Measurements from ENCODE around the gene NLN.
"Not testable (repeated sequence)": the region's sequence is repeated elsewhere in the genome, so short reads cannot be mapped to it uniquely, and the experiment has no call there.

The NLN gene

DNA sequence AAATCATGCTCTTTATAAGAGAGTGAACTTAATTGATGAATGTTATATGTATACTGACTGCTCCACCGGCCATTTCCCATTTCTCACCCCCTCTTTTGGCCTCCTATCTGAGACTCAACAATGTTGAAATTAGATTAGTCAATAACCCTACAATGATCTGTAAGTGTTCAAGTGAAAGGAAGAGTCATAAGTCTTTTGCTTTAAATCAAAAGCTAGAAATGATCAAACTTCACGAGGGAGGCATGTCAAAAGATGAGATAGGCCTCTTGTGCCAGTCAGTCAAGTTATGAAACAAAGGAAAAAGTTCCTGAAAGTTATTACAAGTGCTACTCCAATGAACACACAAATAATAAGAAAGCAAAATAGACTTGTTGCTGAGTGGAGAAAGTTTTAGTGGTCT, 83.1 kb downstream of the NLN start:
- in situ Hi-C loops (cut with MboI; ENCODE audit: low sequenced_read_pairs), result no loop called here

DNA sequence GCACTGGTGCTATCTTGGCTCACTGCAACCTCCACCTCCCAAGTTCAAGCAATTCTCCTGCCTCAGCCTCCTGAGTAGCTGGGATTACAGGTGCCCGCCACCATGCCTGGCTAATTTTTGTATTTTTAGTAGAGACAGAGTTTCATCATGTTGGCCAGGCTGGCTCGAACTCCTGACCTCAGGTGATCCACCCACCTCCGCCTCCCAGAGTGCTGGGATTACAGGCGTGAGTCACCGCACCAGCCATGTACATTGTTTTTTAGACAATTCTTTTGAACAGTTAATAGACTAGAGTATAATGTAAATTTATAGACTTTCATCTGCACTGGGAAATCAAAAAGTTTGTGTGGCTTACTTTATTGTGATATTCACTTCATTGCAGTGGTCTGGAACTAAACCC, 85.5 kb downstream of the NLN start:
- in situ Hi-C loops (cut with MboI; ENCODE audit: low sequenced_read_pairs), result not testable (repeated sequence)

DNA sequence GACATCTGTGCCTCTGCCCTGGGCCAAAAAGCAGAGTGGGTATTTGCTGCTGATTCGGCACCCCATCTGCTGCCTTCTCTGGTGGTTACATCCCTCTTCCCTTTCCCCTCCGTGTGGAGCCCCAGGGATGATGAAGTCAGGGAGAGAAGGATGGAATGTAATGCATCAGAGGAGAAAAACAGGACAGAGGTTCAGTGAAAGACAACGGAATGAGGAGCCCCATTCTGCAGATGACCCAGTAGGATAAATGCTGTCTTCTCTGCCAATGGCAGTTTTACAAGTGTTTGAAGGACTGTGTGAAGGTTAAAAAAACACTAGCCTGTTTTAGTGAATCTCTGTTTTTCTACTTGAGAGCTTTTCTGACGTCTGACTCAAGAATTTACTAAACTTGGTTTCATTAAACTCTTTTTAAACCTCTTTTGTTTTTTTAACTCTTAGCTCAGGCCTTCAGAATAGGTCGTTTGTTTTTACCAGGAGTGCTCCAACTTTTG, 86.3 kb downstream of the NLN start:
- in situ Hi-C loops (cut with MboI; ENCODE audit: low sequenced_read_pairs), result no loop called here

DNA sequence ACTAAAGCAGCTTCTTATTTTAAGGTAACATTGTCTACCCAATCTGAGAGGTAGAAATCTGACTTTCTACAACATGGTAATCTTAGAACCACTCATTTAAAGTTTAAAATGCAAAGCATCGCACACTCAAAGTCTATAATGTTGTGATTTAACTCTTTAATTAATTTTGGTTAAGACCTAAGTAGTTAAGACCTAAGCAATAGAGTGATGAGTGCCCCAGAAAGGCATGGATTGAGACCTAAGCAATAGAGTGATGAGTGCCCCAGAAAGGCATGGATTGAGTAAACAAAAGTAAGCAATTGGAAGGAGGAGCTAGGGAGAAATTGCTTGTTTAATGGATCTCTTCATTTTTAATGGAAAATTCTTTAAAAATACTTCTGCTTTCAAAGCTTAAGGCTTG, 86.8 kb downstream of the NLN start:
- in situ Hi-C loops (cut with MboI; ENCODE audit: low sequenced_read_pairs), result no loop called here

DNA sequence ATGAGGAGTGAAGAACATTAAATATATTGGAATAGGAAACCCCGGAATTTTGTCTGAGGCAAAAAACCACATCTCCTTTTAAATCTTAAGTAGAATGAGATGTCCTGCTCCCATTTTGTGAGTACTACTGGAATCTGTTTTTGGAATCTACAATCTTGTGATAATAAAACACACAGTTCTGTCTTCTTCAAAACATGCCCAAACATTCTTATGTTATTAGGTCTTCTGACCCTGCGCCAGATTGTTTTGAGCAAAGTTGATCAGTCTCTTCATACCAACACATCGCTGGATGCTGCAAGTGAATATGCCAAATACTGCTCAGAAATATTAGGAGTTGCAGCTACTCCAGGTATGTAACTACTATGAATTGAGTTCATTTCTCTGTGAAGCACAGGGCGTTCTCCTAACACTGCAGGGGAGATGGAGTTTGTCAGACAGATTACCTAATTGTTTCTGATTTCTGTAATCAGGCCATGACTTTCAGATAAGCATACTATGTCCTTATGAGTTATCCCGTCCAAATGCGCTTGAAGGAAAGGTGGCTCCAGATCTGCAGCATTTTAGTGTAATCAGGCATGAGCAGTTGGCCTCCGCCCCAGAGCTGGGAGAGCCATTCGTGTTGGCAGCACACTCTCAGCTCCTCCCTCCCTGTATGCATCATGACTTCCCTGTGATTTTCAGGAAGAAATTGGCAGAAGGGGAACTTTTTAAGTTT, 88.0 kb downstream of the NLN start:
- in situ Hi-C loops (cut with MboI; ENCODE audit: low sequenced_read_pairs), result no loop called here

DNA sequence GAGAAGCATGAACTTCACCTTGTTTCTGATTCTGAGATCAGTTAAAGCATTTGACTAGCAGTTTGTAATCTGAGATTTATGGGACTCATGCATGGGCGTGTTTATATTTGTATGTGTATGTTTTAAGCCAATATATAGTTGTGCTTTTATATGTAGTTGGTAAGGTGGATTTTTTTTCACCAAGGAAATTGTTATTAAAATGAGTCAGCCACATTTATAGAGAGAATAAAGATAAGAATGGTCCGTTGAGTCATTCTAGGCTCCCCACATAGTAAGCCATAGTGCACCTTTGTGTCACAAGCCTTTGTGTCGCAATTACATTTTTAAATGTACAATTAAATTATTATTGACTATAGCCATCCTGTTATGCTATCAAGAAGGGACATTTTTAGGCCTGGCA, 89.0 kb downstream of the NLN start:
- in situ Hi-C loops (cut with MboI; ENCODE audit: low sequenced_read_pairs), result no loop called here

DNA sequence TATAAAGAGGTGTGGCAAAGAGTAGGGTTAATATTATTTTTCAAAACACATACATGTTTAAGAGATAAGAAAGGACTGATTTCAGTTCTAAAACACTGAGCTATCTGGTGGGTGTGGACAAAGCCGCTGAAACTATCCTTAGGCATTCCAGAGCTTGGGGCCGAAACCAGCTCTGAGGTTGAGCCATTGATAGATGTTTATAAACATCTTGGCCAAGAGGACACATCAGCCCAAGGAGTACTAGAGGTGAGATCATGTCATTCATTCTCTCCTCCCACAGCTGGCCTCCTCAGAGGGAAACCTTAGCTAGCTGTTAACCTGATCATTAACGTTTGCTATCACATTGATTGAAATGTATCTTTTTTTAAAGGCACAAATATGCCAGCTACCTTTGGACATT, 89.9 kb downstream of the NLN start:
- in situ Hi-C loops (cut with MboI; ENCODE audit: low sequenced_read_pairs), result no loop called here

DNA sequence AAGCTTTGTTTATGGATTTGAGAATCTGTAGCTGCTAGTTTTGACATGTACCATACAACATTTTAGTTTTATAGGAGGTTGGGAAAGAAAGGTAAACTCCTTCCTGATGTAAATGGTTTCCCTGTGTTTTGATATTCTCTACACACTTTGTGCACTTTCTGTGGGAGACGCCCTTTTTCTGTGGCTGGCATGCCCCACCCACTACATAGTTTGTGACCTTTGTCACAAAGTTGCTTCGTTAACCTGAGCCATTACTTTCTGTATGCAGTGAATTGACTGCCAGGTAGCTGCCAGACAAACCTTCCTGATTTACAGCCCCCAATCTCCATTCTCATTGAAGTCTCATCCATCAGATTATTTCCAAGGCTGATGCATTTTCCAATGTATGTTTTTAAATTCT, 90.6 kb downstream of the NLN start:
- in situ Hi-C loops (cut with MboI; ENCODE audit: low sequenced_read_pairs), result no loop called here

DNA sequence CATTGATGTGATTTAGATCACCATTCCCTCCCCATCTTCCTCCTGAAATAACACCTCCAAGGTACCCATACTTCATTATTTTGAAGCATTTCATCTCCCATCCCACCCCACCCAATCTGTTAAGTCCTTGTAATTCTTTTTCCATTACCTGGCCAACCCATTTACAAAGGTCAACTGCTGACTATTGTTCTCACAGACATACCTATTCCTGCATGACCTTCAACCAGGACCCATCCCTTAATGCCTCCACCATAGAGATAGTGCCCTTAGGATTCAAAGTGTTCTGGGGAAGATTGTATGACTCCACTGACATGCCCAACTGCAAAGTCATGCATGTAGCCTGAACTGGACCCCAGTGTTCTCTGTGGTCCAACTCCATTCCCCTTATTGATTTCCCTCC, 91.2 kb downstream of the NLN start:
- in situ Hi-C loops (cut with MboI; ENCODE audit: low sequenced_read_pairs), result no loop called here

DNA sequence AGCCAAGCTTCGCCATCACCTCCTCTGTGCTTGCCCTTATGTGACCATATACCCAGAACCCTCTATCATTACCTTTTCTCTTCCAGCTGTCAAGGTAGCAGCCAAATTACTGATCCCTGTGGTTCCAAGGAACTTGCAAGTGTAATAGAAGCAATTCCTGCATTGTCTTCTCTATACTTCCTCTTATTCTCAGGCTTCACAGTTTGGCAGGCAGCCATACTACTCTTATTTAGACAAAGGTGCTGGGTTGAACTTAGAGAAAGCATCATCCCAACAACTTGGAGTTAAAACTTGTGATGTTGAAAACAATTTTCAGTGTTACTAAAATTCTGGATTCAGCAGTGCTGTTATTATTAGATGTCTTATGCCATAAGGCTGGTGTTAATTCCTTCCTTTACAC, 93.2 kb downstream of the NLN start:
- in situ Hi-C loops (cut with MboI; ENCODE audit: low sequenced_read_pairs), result no loop called here

DNA sequence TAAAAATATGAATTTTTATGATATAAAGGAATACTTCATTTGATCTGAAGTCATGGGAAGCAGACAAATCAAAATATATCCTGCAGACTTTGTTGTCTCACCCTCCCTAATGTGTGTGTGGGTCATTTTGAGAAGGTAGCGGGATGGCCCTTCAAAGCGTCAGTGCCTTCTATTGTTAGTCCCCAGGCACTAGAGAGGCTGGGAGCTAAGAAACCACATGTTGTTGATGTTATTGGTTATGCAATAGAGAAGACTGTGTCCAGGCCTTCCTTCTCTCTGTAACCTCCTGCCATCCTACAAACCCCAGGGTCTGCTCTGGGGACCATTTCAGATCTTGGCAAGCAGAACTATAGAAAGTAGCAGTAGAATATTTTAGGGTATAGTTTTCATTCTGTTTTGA, 94.7 kb downstream of the NLN start:
- in situ Hi-C loops (cut with MboI; ENCODE audit: low sequenced_read_pairs), result no loop called here

DNA sequence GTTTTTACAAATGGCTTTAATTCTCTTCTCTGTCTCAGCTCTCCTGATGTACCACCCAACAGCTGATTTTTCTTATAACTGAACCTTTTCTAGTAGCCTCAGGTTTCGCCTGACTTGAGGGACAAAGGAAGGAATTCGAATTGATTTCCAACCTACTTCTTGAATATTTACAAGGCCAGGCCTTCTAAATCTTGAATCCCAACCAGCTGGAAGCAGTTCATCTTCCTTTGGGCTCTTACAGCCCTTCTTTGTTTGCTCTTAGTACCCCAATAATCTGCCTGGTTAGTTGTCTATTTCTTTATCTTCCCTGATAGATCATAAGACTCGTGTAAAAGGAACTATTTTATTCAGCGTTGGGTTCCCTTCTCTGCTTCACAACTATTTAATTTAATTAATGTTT, 95.9 kb downstream of the NLN start:
- in situ Hi-C loops (cut with MboI; ENCODE audit: low sequenced_read_pairs), result no loop called here

DNA sequence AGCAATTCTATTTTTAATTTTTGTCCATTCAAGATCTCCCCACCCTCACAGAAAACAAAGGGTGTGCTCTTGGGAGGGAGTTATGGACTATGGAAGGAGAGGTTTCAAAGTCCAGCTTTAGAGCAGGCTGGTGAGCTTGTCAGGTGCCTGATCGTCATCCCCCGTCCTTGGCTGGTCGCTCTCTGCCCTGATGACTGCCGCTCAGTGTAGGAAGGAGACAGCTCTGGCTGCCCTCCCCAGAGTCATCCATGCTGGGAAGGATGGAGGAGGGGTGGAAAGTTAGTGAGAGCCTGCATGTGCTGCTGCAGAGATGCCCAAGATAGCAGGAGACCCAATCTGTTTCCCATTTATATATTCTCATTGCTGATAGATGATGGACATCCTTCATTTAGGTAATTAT, 96.6 kb downstream of the NLN start:
- in situ Hi-C loops (cut with MboI; ENCODE audit: low sequenced_read_pairs), result no loop called here

DNA sequence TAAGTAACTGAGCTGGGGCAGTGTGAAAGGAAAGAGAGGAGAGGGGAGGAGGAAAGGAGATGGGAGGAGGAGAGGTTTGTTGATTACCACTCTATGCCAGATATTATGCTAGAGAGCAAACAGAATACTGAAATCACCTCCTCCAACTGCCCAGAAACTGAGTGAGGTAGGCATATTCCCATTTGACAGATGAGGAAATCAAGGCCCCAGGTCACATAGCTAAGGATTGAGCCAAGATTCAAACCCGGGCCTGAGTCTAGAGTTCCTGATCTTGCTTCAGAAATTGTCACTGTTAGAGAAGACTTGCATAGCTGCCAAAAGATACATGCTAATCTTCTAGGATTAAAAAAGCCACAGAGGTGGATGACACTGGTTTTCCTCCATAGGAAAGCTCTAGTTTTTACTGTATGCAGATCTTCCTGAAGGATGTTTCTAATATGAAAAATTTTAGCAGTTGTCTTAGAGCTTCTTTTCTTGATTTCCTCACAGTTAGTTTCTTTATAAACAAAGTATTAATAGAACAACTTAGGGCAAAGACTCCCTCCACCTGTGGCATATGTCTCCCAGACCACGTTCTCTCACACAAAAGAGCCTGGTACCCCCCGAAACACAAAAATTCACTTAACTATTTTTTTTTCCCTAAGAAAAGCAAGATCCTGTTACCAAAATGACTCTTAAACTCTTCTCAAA, 97.4 kb downstream of the NLN start:
- in situ Hi-C loops (cut with MboI; ENCODE audit: low sequenced_read_pairs), result no loop called here

DNA sequence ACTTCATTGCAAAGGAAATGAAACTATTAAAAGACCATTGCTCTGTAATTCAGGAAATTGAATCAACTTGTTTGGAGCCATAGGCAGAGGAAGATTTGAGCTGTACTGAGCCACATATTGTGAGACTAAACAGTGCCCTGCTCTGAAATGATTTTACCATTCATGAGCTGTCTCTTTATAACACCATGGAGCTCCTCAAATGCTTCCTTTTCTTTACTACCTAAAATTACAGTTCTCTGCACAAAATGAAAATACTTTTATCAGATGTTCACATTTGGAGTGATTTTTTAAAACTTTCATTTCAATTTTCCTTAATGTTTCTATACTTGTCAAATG, 97.9 kb downstream of the NLN start:
- in situ Hi-C loops (cut with MboI; ENCODE audit: low sequenced_read_pairs), result no loop called here

DNA sequence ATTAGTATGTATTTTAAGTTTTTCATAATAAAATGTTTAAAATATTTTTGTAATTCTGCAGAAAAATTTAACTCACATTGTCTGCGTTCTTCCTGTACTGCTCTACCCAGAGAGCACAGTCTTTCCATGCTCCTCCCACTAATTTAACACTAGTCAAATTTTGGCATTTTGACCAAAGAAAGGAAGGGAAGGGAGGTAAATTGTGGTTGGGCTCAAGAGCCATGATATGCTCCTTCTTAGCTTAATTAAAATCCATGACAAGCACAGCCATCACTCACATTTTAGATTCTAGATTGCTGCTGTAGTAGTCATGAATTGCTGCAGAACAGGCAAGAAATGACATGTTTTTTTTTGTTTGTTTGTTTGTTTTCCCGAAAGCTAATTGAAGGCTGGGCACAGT, 98.4 kb downstream of the NLN start:
- in situ Hi-C loops (cut with MboI; ENCODE audit: low sequenced_read_pairs), result no loop called here

DNA sequence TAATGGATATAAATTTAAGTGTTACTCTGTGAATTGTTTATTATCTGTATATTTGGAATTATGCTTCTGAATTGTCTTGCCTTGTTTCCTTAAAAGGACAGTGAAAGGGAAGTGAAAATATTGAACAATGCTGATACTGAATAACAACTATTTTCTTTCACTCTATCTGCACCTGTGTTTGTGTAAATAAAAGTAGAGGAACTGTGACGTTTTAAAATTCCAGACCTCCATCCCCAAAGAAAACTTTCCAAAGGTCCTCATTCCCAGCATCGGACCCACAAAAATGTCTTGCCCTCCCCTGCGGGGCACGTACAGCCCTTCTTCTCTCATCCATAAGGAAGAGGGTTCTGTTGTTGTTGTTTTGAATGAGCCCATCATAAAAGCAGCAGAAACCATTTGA, 100.0 kb downstream of the NLN start:
- in situ Hi-C loops (cut with MboI; ENCODE audit: low sequenced_read_pairs), result no loop called here

DNA sequence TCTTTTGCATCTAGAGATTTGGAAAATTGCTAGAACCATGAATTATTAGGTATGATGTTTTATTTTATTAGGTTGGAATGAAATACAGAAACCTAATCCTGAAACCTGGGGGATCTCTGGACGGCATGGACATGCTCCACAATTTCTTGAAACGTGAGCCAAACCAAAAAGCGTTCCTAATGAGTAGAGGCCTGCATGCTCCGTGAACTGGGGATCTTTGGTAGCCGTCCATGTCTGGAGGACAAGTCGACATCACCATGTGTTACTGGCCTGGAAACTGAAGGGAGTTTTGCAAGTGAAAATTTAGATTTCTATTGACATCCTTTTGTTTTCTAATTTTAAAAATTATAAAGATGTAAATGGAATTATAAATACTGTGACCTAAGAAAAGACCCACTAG, 100.7 kb downstream of the NLN start:
- in situ Hi-C loops (cut with MboI; ENCODE audit: low sequenced_read_pairs), result no loop called here

DNA sequence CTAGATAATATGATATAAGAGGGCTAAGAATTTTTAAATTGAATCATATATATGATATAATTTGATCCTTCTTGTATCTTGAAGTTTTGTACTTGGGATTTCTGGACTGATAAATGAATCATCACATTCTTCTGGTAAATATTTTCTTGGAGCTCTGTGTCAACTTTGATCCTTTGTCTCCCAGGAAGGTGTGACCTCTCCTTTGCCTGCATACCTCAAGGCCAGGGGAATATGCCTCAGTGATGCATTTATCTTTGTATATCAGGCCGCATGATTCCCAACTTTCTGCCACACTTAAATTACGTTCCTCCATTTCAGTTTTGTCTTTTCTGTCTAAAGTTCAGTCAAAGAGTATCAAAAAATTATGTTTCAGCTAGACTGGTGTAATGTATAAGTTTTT, 101.2 kb downstream of the NLN start:
- in situ Hi-C loops (cut with MboI; ENCODE audit: low sequenced_read_pairs), result no loop called here

DNA sequence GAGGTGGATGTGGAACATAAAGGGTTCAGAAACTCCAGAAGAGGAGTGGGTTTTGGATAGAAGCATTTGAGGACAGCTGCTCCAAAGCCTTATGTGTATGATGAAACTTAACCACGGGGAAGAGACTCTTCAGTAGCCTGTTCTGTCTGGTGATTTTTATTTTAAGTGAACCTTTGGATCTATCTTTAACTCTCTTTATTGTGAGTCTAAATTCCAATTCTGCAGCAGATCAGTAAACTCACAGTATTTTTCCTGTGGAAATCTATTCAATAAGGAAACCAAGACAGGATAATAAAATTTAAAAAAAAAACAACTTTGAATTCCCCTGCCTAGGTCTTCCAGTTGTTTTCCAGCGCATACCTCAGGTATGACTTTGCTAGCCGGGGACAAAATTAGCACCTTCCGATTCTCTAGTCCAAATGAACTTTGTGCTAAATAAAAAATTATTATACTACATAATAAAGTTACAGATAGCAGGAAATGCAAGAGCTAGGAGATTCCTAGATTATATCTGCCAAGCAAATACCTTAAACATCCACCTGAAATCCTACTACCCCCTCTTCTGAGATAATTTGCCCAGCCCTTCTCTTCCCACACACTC, 101.9 kb downstream of the NLN start:
- in situ Hi-C loops (cut with MboI; ENCODE audit: low sequenced_read_pairs), result no loop called here

DNA sequence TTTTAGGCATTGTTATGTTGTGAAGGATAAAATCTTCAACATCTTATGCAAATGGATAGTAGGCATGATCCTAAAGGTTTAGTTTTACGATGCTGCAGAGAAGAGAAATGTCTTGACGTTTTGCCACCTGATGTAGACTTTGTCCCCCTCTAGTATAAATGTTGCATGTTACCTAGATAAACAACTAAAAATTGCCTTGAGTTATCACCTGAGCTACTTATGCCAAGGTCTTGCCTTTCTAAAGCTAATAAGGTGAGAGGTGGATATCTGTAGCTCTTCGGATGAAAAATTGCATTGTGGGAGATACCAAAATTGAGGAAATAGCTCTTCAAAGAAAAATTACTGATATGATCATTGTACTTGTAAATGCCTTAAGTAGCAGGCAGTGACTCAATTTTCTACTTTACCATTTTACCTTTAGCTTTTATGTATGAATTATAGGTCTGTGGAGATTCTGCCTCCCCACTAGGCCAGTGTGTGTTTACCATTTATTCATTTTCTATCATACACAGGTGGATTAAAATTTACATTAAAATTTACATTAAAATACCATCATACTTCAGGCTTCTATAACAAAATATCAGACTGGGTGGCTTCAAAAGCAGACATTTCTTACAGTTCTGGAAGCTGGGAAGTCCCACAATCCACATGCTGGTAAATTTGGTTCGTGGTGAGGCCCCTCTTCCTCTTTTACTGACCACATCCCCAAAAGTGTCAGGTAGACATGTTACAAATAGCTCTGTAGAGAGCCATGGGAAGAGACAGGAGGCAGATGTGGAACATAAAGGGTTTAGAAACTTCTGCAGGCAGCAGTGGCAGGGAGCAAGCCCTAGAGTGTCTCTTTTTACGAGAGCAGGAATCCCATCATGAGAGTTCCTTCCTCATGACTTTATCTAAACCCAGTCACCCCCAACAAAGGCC, 103.7 kb downstream of the NLN start:
- in situ Hi-C loops (cut with MboI; ENCODE audit: low sequenced_read_pairs), result no loop called here
